Fibroblast of lung (primary cell): Measurements from ENCODE around the gene MRPL37. TPM values are rescaled to one million over a fixed set of nuclear protein-coding genes. Genes with fewer than 3 reads are reported as not detected.

Source experiments
- DNase-seq, 2 donors: peaks; one replicate each; pipeline versions ENCODE4 v3.0.0 to v3.0.0-alpha.2; 2010; ENCODE audit warnings: low read depth in 2 of 2
- H2AFZ ChIP-seq: 2 replicates; pipeline ENCODE4 v1.5.1; 2012; ENCODE audit warnings: low read length, control low read depth, inconsistent platforms
- H3K27ac ChIP-seq: 2 replicates; pipeline ENCODE4 v1.5.1; 2011; ENCODE audit warnings: low read length, control low read depth; ENCODE audit not compliant: insufficient read depth
- H3K27me3 ChIP-seq: 2 replicates; pipeline ENCODE4 v1.5.1; 2011; ENCODE audit warnings: mild to moderate bottlenecking, low read length; ENCODE audit not compliant: control insufficient read depth, insufficient read depth
- H3K36me3 ChIP-seq: 2 replicates; pipeline ENCODE4 v1.5.1; 2011; ENCODE audit warnings: low read length; ENCODE audit not compliant: control insufficient read depth, insufficient read depth
- H3K4me1 ChIP-seq: 2 replicates; pipeline ENCODE4 v1.5.1; 2011; ENCODE audit warnings: low read length; ENCODE audit not compliant: control insufficient read depth, insufficient read depth; ENCODE audit errors: extremely low read depth
- H3K4me2 ChIP-seq: 2 replicates; pipeline ENCODE4 v1.5.1; 2011; ENCODE audit warnings: low read length, control low read depth; ENCODE audit not compliant: insufficient read depth; ENCODE audit errors: extremely low read depth
- H3K4me3 ChIP-seq, 4 experiments: fragments of 200-600 bp in 1 of 4; sonication (generic) in 1 of 4; replicated peaks in 1 of 4; 2 replicates each; pipeline ENCODE4 v1.5.1; 2011 to 2016; ENCODE audit warnings: low read length in 4 of 4, low read depth in 3 of 4, mild to moderate bottlenecking in 3 of 4, control low read depth in 2 of 4, inconsistent platforms in 1 of 4, mixed read lengths in 1 of 4; ENCODE audit not compliant: insufficient read depth in 1 of 4; ENCODE audit errors: control extremely low read depth in 1 of 4
- H3K79me2 ChIP-seq: 2 replicates; pipeline ENCODE4 v1.5.1; 2012; ENCODE audit warnings: mild to moderate bottlenecking, low read length, inconsistent platforms; ENCODE audit not compliant: control insufficient read depth, insufficient read depth
- H3K9ac ChIP-seq: 2 replicates; pipeline ENCODE4 v1.5.1; 2011; ENCODE audit warnings: mild to moderate bottlenecking, low read length, control low read depth; ENCODE audit not compliant: insufficient read depth
- H3K9me3 ChIP-seq: 2 replicates; pipeline ENCODE4 v1.5.1; 2012; ENCODE audit warnings: low read depth, low read length; ENCODE audit not compliant: control insufficient read depth, insufficient read depth
- H4K20me1 ChIP-seq: 2 replicates; pipeline ENCODE4 v1.5.1; 2011; ENCODE audit warnings: low read length; ENCODE audit not compliant: control insufficient read depth, insufficient read depth; ENCODE audit errors: extremely low read depth
- EZH2 ChIP-seq: IDR thresholded peaks from 2 replicates; pipeline ENCODE4 v1.5.1; 2012; ENCODE audit warnings: low read length, control low read depth, mild to moderate bottlenecking; ENCODE audit errors: missing control alignments
- polyA plus RNA-seq, 2 donors: library from polyadenylated mRNA; depleted of rRNA in 1 of 2; stranded (reverse) in 1 of 2; unstranded in 1 of 2; fragments of >200 nt; gene quantifications; 2 replicates each; pipeline ENCODE4 v1.2.1, GENCODE V29; 2011 to 2012; ENCODE audit warnings: missing spikeins in 1 of 2
- total RNA-seq: library from RNA; depleted of rRNA; stranded (reverse); fragments of >200 nt; gene quantifications from 2 replicates; pipeline ENCODE4 v1.2.1, GENCODE V29; 2014
- TF ChIP-seq, protein P1 (sequence below), 2 donors: IDR thresholded peaks in 1 of 2; conservative IDR thresholded peaks in 1 of 2; 1 replicate in 1 of 2; 2 replicates in 1 of 2; pipeline ENCODE4 v1.5.1; 2011 to 2012; ENCODE audit warnings: low read length in 2 of 2, control low read depth in 1 of 2, inconsistent platforms in 1 of 2, low read depth in 1 of 2, mild to moderate bottlenecking in 1 of 2

Gene MRPL37
- total and polyA plus RNA-seq, 2 donors (not counting 1 experiment from before 2014, with no cell fraction given): 21.7 to 43.6 TPM

DNA sequence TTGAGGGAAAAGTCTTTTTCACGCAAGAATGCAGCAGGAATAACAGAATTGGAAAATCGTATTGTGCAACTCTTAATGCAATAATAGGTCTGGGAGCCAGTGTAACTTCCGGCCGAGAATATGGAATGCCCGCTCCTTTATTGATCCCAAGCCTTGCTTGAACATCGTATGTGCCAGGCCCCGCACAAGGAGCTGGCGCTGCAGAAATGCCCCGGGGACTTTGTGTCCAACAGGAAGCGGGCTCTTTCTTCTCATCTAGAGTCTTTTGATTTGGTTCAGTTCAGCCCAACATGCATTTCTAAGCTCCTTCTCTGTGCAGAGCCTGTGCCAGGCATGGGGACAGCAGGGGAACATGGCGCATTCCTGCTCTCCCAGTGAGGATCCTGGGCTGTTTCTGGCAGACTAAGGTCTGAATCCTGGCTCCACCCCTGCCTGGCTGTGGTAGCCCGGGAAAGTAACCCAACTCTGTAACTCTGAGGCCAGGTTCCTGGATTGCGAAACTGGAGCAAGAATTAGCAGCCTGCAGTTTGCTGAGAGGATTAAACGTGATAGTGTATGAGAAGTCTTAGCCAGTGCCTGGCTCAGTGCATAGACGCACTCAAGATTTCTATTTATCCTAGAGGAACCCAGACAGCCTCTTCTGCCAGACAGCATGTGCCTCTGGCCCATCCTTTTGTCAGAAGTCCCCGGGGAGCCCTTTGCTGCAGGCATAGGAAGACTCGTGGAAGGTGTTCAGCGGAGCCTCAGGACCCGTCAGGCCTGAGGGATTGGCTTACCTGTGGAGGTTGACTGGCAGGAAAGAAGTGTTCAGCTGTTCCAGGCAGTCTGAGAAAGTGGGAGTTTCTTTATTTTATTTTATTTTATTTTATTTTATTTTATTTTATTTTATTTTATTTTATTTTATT lies 46.2 kb upstream of the MRPL37 start:
- H3K4me1 ChIP-seq: no peaks in the 10 kb centered on the region
- peaks cover 3% of the 10 kb centered on the region for H3K27me3 ChIP-seq
- peak overlapping the region; percentile 59 for H3K4me2 ChIP-seq
- H3K4me3 ChIP-seq: no peak overlapping the region
- no peak overlapping the region for H3K27ac ChIP-seq
- H3K9me3 ChIP-seq: no peaks in the 10 kb centered on the region
- no peaks in the 10 kb centered on the region for H3K79me2 ChIP-seq
- no peak overlapping the region for H3K9ac ChIP-seq
- H4K20me1 ChIP-seq: no peaks in the 10 kb centered on the region
- TF ChIP-seq, protein P1, sequence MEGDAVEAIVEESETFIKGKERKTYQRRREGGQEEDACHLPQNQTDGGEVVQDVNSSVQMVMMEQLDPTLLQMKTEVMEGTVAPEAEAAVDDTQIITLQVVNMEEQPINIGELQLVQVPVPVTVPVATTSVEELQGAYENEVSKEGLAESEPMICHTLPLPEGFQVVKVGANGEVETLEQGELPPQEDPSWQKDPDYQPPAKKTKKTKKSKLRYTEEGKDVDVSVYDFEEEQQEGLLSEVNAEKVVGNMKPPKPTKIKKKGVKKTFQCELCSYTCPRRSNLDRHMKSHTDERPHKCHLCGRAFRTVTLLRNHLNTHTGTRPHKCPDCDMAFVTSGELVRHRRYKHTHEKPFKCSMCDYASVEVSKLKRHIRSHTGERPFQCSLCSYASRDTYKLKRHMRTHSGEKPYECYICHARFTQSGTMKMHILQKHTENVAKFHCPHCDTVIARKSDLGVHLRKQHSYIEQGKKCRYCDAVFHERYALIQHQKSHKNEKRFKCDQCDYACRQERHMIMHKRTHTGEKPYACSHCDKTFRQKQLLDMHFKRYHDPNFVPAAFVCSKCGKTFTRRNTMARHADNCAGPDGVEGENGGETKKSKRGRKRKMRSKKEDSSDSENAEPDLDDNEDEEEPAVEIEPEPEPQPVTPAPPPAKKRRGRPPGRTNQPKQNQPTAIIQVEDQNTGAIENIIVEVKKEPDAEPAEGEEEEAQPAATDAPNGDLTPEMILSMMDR (conservative IDR thresholded peaks at IDR 0.05 in 1 of 2, IDR thresholded peaks at IDR 0.05 in 1 of 2; ENCODE audit: low read depth in 1 of 2, low read length in 2 of 2): no peak
- no peak for TF ChIP-seq EZH2
- no peaks in the 10 kb centered on the region for H3K36me3 ChIP-seq
- DNase-seq: peak; percentile 64 to 70
- H2AFZ ChIP-seq: peak overlapping the region; percentile 59

DNA sequence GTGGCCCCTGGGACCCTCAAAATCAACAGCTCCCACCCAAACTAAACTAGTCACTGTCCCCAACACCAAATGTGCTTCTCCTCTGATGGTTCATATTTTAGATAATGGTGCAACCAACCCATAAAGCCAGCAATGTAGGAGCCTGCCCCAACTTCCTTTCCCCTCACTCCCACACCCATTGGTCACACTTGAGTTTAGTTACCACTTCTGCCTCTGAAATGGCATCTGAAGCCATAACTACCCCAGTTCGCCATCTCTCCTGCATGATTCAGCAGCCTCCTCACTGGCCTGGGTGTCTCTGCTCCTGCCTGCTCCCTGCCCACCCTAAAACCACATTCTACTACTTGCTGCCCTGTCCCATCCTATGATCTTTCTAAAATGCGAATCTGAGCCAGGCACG lies 43.8 kb upstream of the MRPL37 start:
- no peak overlapping the region for H3K9ac ChIP-seq
- TF ChIP-seq, protein P1 (conservative IDR thresholded peaks at IDR 0.05 in 1 of 2, IDR thresholded peaks at IDR 0.05 in 1 of 2; ENCODE audit: low read depth in 1 of 2, low read length in 2 of 2): no peak
- TF ChIP-seq EZH2: no peak
- no peak for DNase-seq

DNA sequence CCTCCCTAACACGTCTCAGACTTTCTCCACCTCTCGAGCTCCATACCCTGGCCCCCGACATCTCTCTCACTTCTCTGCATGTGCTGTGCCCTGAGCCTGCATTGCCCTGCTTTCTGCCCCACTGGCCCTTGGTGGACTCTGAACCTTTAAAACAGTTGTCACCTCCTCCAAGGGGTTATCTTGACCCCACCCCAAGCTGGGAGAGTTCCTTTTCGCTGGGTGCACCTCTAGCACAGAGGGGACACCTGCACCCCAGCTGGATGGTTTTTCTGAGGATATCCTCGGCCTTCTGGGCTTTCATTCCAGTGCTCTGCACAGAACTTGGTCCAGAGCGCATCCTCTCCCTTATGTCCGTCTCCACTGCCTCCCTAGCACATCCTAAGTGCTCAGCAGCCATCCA lies 43.0 kb upstream of the MRPL37 start:
- no peak for DNase-seq

More for the DNA sequence above, 43.8 kb upstream of the MRPL37 start:
- Histone ChIP-seq H3K4me1 (no peaks in the 10 kb centered on the region), H3K27me3 (peaks cover under 1% of the 10 kb centered on the region), H3K36me3 (no peaks in the 10 kb centered on the region), H3K27ac (no peak overlapping the region), H3K4me3 (no peak overlapping the region), H3K79me2 (no peaks in the 10 kb centered on the region), H4K20me1 (no peaks in the 10 kb centered on the region), H3K4me2 (no peak overlapping the region), H3K9me3 (no peaks in the 10 kb centered on the region), H2AFZ (no peak overlapping the region)

More for the DNA sequence above, 43.0 kb upstream of the MRPL37 start:
- no peaks in the 10 kb centered on the region for H3K4me1 ChIP-seq
- no peaks in the 10 kb centered on the region for H3K9me3 ChIP-seq
- no peak overlapping the region for H2AFZ ChIP-seq
- H3K4me2 ChIP-seq: no peak overlapping the region
- no peaks in the 10 kb centered on the region for H3K36me3 ChIP-seq
- H3K9ac ChIP-seq: no peak overlapping the region
- no peaks in the 10 kb centered on the region for H3K27me3 ChIP-seq
- H3K4me3 ChIP-seq: no peak overlapping the region
- H3K79me2 ChIP-seq: no peaks in the 10 kb centered on the region
- H3K27ac ChIP-seq: no peak overlapping the region
- no peaks in the 10 kb centered on the region for H4K20me1 ChIP-seq
- TF ChIP-seq, protein P1 (conservative IDR thresholded peaks at IDR 0.05 in 1 of 2, IDR thresholded peaks at IDR 0.05 in 1 of 2; ENCODE audit: low read depth in 1 of 2, low read length in 2 of 2): no peak
- TF ChIP-seq EZH2: no peak
